GM18873 (cell line): Measurements from ENCODE around the gene DLGAP3.

Experiments used
- ATAC-seq: cut with Tn5 transposase; IDR thresholded peaks from one replicate; pipeline ENCODE4 v1.9.1; 2021; ENCODE audit warnings: mild to moderate bottlenecking, moderate library complexity, moderate number of reproducible peaks; ENCODE audit not compliant: unreplicated experiment, low FRiP score

Gene DLGAP3

GRCh38 chr1:34868230-34869049, 61.0 kb downstream of the DLGAP3 start:
- ATAC-seq, result no peak

GRCh38 chr1:34867415-34867814, 62.0 kb downstream of the DLGAP3 start:
- ATAC-seq, result no peak

- ATAC-seq, result no peak
Measured at GRCh38 chr1:34866762-34867109, 62.7 kb downstream of the DLGAP3 start.

GRCh38 chr1:34865981-34866761, 63.3 kb downstream of the DLGAP3 start:
- peak; percentile 42 for ATAC-seq

GRCh38 chr1:34865573-34865972, 63.9 kb downstream of the DLGAP3 start:
- no peak for ATAC-seq

GRCh38 chr1:34864759-34865158, 64.7 kb downstream of the DLGAP3 start:
- ATAC-seq, result no peak

- no peak for ATAC-seq
Measured at GRCh38 chr1:34863501-34863900, 65.9 kb downstream of the DLGAP3 start.

GRCh38 chr1:34859446-34860200, 69.8 kb downstream of the DLGAP3 start, which contains the start of gene SMIM12:
TSS of gene SMIM12 (minus strand) at chr1:34859749. CDS start at chr1:34855977, 3,772 bp downstream.
- ATAC-seq, result no peak

- no peak for ATAC-seq
Measured at GRCh38 chr1:34858901-34859445, 70.5 kb downstream of the DLGAP3 start.

GRCh38 chr1:34856697-34857096, 72.8 kb downstream of the DLGAP3 start:
- ATAC-seq, result no peak

- peak; percentile 74 for ATAC-seq
Measured at GRCh38 chr1:34852677-34853217, 76.7 kb downstream of the DLGAP3 start.

- no peak for ATAC-seq
Measured at GRCh38 chr1:34851431-34852105, 77.9 kb downstream of the DLGAP3 start.

GRCh38 chr1:34850382-34850781, 79.1 kb downstream of the DLGAP3 start:
- no peak for ATAC-seq

- ATAC-seq, result no peak
Measured at GRCh38 chr1:34847094-34847493, 82.4 kb downstream of the DLGAP3 start.

- ATAC-seq, result no peak
Measured at GRCh38 chr1:34846265-34846664, 83.2 kb downstream of the DLGAP3 start.

GRCh38 chr1:34845131-34845901, 84.1 kb downstream of the DLGAP3 start:
- ATAC-seq, result no peak

- no peak for ATAC-seq
Measured at GRCh38 chr1:34844252-34844634, 85.2 kb downstream of the DLGAP3 start.

GRCh38 chr1:34843392-34844251, 85.8 kb downstream of the DLGAP3 start:
- ATAC-seq, result no peak
